HepG2 (cell line): ENCODE data around the gene ATXN2.

Source experiments
- ATF6 ChIP-seq: sonication (generic); formaldehyde crosslinking; conservative IDR thresholded peaks from 2 replicates; pipeline ENCODE4 v1.4.0; 2020; ENCODE audit warnings: missing genetic modification reagents
- CREB3 ChIP-seq: sonication (generic); formaldehyde crosslinking; IDR thresholded peaks from 2 replicates; pipeline ENCODE4 v1.5.0; 2020; ENCODE audit warnings: missing genetic modification reagents
- CTCF ChIP-seq: sonication (generic); formaldehyde crosslinking; IDR thresholded peaks from 2 replicates; pipeline ENCODE4 v1.5.0; 2020; ENCODE audit warnings: mild to moderate bottlenecking, missing genetic modification reagents, moderate library complexity
- KIAA2018 ChIP-seq: sonication (generic); formaldehyde crosslinking; IDR thresholded peaks from 2 replicates; pipeline ENCODE4 v1.5.0; 2020; ENCODE audit warnings: mild to moderate bottlenecking, missing genetic modification reagents, borderline replicate concordance
- PHF21A ChIP-seq: sonication (generic); formaldehyde crosslinking; IDR thresholded peaks from 2 replicates; pipeline ENCODE4 v1.5.0; 2020; ENCODE audit warnings: mild to moderate bottlenecking, missing genetic modification reagents
- PLRG1 ChIP-seq: fragments of 450-650 bp; conservative IDR thresholded peaks from 2 replicates; pipeline ENCODE4 v1.6.1; 2016
- SP1 ChIP-seq, 2 experiments: fragments of 450-650 bp in 1 of 2; sonication (generic) in 1 of 2; formaldehyde crosslinking in 1 of 2; IDR thresholded peaks; 2 replicates each; pipeline versions ENCODE4 v1.4.0 to v1.6.1; 2016 to 2020; ENCODE audit warnings: missing genetic modification reagents in 1 of 2
- ZNF367 ChIP-seq: sonication (generic); formaldehyde crosslinking; IDR thresholded peaks from 2 replicates; pipeline ENCODE4 v1.4.0; 2020; ENCODE audit warnings: missing genetic modification reagents, borderline replicate concordance

GRCh38 chr12:111588010-111588409 lies 11.1 kb downstream of the ATXN2 start:
- TF ChIP-seq PLRG1 (no peak), CREB3 (CRISPR knock-in tag) (no peak), CTCF (no peak), PHF21A (CRISPR knock-in tag) (no peak), ZNF367 (no peak), ATF6 (CRISPR knock-in tag) (no peak), SP1 (IDR thresholded peaks at IDR 0.05) (no peak), SP1 (CRISPR knock-in tag; IDR thresholded peaks at IDR 0.05) (no peak), KIAA2018 (no peak)
